ENCODE data around the gene SEC22C.
A peak's percentile ranks its signal among the peaks of the same experiment; 100 is the strongest.

The SEC22C gene

DNA sequence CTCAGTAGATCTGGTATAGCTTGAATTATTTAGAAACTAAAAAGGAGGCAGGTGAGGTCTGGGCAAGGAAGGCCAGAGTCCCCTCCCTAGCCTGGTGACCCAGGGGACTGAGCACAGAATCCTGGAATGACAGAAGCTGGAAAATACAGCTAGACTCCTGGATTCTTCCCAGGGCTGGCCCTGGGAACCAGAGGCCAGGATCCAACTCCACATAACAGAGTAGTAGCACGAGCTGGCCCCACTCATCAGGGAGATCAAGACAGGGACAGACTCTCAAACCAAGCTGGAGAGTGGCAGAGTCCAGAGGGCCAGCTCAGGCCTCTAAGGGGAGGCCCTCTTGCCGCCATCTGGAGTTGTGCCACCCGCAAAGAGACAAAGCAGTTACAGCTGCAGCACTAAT is 68.6 kb downstream of the SEC22C start:
- no peak for DNase-seq (ENCODE audit: low read depth)

DNA sequence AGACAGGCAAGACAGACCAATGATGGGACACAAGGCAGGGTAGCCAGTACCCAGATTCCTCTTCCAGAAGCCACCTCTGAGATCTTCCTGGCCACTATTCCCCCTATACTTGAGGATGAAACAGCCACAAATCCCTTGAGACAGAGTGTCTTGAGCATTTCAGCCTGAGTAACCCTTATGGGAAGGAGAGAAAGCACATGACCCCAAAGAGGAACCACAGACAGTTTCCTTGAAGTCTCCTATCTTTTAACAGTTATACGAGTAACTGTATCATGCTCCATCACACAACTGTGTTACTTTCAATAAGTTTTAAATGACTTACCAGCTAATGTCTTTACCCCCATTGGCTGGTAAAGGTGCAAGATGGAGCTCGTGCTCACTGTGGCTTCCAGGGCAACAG is 70.0 kb downstream of the SEC22C start:
- DNase-seq (ENCODE audit: low read depth): no peak

DNA sequence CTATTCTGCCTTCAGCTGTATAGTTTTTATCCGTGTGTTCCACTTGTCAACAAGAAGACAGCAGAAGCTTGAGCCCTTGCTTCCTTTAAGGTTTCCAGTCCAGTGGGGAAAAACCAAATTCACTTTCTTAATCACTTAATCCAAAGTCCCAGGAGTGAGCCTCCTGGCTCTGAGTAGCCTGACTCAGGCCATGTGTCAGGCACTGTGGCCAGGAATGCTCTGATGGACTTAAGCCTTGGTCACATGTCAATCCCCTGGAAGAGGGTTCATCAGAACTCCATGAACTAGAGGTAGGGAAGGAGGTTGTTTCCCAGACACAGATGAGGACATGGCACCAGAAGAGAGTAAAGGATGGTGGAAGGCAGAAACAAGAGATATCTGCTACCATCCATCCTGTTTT is 70.6 kb downstream of the SEC22C start:
- no peak for DNase-seq (ENCODE audit: low read depth)

- DNase-seq (ENCODE audit: low read depth): no peak
These were observed 71.4 kb downstream of the SEC22C start for GRCh38 chr3:42510325-42510724.

DNA sequence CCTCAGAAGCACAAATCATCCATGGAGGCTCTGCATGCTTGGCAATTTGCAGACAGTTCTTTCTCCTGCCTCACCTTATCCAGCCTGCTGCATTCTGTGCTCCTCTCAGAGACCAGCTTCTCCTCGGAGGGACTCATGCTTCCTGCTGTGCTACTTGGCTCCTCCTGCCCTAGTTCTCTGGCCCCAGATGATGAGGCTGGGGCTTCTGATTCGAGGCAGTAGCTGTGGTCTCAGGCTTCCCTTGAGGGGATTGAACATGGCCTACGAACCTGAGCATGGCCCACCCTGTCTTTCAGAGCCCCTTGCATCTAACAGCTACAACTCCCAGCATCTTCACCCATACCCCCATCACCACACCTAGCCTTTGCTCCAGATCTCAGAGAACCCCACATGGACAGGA is 72.7 kb downstream of the SEC22C start:
- no peak for DNase-seq (ENCODE audit: low read depth)

DNA sequence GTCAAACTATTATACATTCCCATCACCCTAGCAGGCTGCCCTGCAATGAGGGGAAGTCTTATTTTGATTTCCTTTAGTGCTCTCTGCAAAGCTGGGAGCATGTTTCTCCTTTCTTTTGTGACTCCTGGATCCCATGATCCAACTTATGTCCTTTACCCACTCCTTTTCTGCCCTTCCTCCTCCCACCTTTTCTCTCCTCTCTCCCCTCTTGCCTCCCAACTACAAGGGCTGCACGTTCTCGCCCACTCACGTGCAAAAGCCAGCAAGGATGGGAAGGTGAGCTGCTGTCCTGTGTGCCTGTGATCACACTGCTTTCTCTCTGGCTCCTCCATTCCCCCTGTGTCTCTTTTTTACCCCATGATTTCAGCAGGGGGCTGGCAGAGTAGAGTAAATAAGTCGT is 73.2 kb downstream of the SEC22C start:
- no peak for DNase-seq (ENCODE audit: low read depth)

DNA sequence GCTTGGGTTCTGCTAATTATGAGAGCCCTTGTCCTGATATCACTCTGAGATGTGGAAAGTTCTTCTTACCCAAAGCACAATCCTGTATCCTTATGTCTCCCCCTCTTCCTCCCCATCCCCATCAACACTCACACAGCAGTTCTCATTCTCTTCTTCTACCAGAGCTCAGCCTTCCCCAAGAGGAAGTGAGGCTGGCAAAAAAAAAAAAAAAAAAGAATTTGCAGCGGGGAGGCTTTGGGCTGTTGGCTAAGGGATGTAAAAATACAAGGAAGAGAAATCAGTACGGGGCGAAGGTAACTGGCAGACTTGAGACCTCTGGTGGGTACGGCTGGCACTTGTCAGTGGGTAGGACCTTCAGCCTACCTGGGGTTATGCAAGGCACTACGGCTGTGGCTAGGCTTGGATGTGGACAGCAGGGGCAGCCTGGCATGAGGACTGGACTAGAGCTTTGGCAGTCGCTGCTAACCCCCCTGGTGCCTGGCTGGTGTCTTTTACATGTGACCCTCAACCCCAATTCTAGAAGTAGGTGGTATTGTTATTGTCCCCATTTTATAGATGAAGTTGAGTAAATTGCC is 73.9 kb downstream of the SEC22C start:
- DNase-seq (ENCODE audit: low read depth): no peak

DNA sequence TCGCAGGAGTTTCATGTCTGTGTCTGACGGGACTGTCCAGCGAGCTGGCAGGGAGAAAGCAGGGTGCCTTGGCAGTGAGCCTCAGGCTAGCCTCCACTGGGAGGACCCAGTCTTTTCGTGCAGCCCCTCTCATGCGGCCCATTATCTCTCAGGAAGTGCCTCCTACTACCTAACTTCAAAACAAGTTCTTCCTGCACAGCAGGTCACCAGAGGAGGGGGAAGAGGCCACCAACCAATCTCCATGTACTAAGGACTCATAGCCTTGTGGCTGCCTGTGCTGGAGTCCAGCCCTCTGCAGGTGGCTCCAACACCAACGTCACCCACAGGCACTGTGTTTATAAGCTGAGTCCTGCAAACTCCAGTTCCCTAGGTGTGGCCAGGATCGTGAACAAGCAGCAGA is 74.5 kb downstream of the SEC22C start:
- no peak for DNase-seq (ENCODE audit: low read depth)

DNA sequence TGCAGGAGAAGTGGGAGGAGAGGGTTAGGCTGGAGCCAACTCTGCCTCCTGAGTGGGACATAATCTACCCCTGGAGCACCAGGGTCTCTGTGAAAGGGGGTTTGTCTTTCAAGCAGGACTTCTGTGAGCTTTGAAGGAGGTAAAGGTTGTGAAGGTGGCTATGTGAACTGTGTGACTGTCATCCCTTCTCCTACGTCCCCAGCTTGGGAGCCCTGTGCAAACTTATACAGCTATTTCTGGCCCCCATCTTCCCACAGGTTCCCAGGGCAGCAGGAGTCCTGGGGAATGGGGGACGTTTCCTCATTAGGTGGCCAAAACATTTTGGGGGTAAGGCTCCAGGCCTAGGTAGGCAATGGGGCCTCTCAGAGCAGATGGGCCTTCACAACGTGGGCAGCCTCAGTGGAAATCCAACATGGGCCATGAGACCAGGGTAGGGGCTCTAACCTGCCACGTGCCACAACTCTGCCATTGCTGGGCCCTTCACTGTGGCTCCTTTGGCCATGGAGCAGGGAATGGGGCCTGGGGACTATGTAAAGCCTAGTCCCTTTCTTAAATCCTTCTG is 75.8 kb downstream of the SEC22C start:
- no peak for DNase-seq (ENCODE audit: low read depth)

GRCh38 chr3:42505128-42505848 is 76.5 kb downstream of the SEC22C start:
- no peak for DNase-seq (ENCODE audit: low read depth)

- no peak for DNase-seq (ENCODE audit: low read depth)
These were observed 77.2 kb downstream of the SEC22C start for GRCh38 chr3:42504334-42505127.

DNA sequence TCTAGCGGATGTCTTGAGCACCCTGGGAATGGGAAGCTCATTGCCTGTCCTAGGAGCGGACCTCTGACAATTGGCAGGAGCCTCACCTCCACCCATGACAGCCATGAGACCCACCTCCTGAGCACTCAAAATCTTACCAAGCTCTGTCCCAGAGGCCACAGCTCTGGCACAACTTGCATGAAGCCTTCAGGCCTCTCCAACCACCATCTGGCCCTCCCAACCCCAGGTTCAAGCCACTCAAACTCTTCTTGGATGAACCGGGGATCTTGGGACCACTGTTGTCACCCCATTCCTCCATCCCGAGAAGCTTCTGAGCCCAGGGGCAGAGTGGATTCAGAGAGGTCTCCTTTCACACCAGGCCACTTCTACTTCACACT is 77.8 kb downstream of the SEC22C start:
- DNase-seq (ENCODE audit: low read depth): no peak

GRCh38 chr3:42503251-42503924 is 78.4 kb downstream of the SEC22C start:
- no peak for DNase-seq (ENCODE audit: low read depth)

DNA sequence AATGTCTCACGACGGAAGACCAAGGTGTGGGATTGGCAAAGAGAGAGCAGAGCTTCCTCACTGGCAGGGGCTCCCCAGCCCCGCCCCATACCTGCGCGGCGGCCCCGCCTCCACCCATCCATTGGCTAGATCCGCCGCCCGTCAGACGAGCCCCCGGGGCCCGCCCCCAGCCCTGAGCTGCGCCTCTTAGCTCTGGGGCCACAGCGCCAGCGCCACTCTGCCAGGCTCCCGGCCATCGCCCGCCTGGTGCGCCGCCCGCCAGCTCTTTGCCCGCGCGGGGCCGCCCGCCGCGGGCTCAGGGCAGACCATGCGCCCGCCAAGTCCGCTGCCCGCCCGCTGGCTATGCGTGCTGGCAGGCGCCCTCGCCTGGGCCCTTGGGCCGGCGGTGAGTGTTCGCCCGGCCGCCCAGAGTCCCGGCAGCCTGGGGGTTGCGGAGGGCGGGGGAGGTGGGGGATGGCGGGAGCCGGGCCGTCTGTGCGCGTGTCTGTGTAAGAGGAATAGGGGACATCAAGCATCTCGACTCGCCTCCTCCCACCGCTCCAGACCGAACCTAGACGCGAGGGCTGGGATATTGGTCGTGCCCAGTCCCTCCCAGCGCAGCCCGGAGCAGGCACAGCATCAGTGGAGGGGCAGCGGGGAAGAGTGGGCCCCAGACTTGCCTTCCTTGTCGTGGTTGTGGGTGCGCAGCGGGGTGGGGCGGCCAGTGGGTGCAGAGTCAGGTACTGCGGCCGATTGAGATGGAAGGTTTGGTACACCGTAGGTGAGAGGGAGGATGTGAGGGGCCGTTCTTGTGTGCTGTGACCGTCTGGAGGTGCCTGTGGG is 79.1 kb downstream of the SEC22C start, which contains the start of gene VIPR1:
Gene VIPR1, plus strand, starts transcription at position 215 of the 822 bp plus-strand sequence. Its CDS starts 93 bp downstream, at position 308.
- peak; percentile 27 for DNase-seq (ENCODE audit: low read depth)

- DNase-seq (ENCODE audit: low read depth): peak; percentile 44
These were observed 79.9 kb downstream of the SEC22C start for GRCh38 chr3:42501681-42502428.

GRCh38 chr3:42501321-42501680 is 80.5 kb downstream of the SEC22C start:
- no peak for DNase-seq (ENCODE audit: low read depth)

- DNase-seq (ENCODE audit: low read depth): no peak
These were observed 80.9 kb downstream of the SEC22C start for GRCh38 chr3:42500909-42501308.

GRCh38 chr3:42500091-42500490 is 81.7 kb downstream of the SEC22C start:
- DNase-seq (ENCODE audit: low read depth): no peak

- no peak for DNase-seq (ENCODE audit: low read depth)
These were observed 82.3 kb downstream of the SEC22C start for GRCh38 chr3:42499478-42499871.

GRCh38 chr3:42498791-42499477 is 82.8 kb downstream of the SEC22C start:
- no peak for DNase-seq (ENCODE audit: low read depth)
